HG03280 (cell line): ENCODE results near the gene BICD2.
A peak's percentile ranks its signal among the peaks of the same experiment; 100 is the strongest.
"Not testable (repeated sequence)": the region's sequence is repeated elsewhere in the genome, so short reads cannot be mapped to it uniquely, and the experiment has no call there.

Source experiments
- ATAC-seq: cut with Tn5 transposase; IDR thresholded peaks from one replicate; pipeline ENCODE4 v1.9.1; 2021; ENCODE audit warnings: mild to moderate bottlenecking, moderate library complexity; ENCODE audit not compliant: unreplicated experiment

The BICD2 gene

GRCh38 chr9:92764381-92764987, at the start of gene BICD2:
Gene BICD2, minus strand, starts transcription at chr9:92764833. Its CDS starts 89 bp downstream, at chr9:92764744.
- ATAC-seq, result peak; percentile 94

DNA sequence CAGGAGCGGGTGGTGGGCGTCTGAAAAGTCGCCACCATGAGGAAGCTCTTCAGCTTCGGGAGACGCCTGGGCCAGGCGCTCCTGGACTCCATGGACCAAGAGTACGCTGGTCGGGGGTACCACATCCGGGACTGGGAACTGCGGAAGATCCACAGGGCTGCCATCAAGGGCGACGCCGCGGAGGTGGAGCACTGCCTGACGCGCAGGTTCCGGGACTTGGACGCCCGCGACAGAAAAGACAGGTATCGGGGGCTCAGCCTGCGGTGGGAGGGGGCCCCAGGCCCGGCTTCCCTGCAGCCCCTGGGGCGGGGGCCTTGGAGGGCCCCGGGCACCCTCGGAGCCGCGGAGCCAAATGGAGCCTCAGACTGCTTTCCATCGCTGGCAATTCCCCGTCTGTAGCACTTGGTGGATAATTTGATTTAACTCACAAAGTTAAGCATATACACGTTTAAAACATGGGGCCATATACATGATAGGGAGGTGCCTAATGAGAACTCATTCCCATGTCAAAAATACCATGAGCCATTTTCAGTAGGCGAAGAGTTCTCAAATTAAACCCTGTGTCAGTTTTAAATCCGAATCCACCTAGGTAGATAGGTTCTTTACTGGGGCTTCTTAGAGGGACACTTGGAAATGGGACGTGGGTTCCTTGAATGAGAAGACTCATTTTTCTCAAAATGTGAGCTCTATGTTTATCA, 45.1 kb upstream of the BICD2 start:
- not testable (repeated sequence) for ATAC-seq

GRCh38 chr9:92808726-92809451, 44.3 kb upstream of the BICD2 start:
- peak; percentile 41 for ATAC-seq

DNA sequence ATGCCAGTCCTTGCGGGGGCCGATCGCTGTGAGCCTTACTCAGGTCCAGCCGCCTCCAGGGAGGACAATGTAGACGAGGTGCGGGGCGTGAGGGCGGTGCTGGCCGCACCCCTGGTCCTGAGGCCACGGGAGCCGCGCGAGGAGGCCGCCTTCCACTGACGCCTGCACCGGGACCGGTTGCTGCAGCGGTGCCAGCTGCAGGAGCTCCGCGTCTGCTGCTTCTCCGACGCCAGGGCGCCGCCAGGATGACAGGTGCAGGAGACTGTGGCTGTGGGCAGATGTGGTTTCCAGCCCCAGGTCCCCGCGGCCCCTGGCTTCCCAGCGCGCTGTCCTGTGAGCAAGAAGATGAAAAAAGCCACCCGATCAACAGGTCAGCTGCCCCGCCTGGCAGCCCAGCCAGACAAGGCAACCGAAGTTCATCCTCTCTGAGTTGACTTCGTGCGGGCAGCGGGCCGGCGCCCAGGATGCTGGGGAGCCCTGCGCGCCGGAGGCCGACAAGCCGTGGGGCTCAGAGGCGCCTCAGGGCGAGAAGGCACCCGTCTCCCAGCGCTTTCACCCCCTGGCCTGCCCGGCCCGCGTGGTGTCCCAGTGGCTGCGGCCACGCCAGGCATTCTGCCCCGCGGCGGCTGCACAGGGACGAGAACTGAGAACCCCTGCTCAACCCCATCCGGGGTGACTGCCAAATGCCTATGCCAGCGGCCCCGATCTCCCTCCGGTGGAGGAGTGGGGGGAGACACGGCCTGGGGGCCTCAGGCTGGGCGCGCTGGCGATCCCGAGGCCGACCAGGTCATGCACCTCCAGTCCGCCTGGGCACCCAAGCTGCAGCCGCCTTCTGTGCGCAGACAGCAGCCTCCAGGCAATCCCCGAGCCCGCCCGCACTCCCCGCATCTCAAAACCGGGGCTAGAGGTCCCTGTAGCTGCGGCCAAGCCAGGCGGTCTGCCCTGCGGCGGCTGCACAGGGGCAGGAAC, 43.4 kb upstream of the BICD2 start:
- ATAC-seq, result no peak

- ATAC-seq, result no peak
Observed at GRCh38 chr9:92807031-92807756, 42.6 kb upstream of the BICD2 start.

DNA sequence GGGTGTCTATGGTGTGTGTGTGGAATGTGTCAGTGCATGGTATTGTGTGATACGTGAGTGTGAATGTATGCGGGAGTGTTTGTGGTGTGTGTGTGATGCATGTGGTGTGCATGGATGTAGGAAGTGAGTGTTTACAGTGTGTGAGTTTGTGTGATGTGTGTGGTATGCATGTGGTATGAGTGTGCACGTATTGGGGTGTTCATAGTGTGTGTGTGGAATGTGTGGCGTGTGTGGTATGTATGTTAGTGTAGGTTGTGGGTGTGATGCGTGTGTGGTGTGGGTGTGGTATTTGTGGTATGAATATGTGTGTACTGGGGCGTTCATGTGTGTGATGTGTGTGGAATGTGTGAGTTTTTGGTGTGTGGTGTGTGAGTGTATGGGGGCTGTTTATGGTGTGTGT, 40.1 kb upstream of the BICD2 start:
- ATAC-seq, result no peak

- no peak for ATAC-seq
Observed at GRCh38 chr9:92798358-92798757, 33.7 kb upstream of the BICD2 start.

- not testable (repeated sequence) for ATAC-seq
Observed at GRCh38 chr9:92796337-92796804, 31.7 kb upstream of the BICD2 start.

- ATAC-seq, result no peak
Observed at GRCh38 chr9:92795598-92796336, 31.1 kb upstream of the BICD2 start.

DNA sequence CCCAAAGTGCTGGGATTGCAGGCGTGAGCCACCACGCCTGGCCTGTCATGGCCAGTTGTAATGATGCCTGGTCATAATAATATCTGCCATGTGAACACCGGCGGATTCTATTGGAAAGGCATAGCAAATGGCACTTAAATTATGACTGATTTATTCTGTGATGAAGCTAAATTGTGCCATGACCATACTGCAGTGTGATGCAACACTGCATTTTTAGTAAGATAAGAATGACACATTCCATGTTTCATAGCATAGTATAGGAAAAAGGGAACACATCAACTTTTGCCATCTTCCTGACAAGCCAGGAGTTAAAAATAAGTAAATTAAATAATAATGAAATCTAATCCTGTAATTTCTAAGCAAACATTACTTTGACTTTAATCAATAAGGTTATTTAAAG, 30.4 kb upstream of the BICD2 start:
- ATAC-seq, result no peak

DNA sequence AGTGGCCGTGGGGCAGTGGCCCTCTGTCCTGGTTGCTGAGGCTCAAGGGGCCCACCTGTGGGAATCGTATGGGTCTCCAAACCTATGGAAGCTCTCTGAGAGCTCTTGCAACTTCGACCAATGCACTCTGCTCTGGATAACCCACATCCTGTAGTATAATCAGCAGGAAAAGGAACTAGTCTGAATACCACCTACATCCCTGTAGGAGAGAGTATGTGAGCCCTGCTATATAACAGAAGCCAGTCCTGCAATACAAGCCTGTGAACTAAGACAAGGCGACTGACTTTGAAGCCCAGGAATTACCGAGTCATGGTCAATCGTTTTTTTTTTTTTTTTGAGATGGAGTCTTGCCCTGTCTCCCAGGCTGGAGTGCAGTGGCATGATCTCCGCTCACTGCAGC, 29.8 kb upstream of the BICD2 start:
- ATAC-seq, result no peak

DNA sequence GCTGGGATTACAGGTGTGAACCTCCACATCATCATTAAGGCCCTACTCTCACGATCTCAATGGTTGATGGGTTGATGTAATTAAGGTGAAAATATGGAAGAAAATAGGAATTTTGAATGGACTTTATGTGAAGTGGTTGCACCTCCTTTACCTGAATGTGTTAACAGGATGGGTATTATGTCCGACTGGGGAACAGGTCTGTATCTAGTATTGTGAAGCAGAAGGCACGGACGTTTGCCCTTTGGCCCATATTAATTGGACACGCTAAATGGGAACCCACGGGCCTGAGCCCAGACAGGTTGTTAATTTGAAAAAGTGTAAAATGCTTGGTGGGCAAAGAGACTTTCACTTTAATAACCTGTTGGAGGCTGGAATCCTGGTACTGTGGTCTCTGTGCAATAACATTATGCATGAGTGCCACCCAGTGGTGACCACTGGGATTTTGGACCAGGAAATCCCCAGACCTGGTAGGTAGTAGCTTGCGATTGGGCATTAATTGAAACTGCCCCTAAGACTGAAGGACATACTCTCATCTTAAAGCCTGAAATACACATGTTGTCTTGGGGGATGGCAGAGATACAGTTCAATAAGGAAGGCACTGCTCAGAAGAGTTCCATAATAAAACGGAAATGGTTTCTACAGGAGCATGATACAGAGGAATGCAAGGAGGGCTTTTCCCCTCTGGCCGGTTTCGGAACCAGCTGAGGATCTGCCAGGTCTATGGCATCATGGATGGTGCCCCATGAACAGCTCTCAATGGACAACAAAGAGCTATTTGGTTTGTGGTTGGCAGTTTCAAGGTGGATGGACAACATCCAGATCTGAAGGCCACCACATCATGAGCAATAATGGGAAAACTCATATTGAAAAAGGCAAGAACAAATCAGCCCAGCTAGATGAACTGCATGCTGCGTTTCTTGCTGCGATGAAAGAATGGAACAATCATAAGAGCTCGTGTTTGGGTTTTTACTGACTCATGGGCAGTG, 26.2 kb upstream of the BICD2 start:
- ATAC-seq, result peak; percentile 68

DNA sequence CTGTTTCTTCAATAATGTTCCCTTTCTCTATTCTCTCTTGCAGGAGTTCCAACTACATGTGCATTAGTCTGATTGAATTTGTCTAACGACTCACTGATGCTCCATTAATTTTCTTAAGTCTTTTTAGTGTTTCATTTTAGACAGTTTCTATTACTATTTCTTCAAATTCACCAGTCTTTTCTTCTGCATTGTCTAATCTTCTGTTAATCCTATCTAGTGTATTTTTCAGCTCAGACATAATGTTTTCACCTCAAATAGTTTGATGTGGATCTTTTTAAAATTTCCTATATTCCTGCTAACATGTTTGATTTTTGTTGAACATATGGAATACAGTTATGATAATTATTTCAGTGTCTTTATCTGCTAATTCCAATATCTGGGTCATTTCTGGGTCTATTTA, 21.7 kb upstream of the BICD2 start:
- no peak for ATAC-seq

DNA sequence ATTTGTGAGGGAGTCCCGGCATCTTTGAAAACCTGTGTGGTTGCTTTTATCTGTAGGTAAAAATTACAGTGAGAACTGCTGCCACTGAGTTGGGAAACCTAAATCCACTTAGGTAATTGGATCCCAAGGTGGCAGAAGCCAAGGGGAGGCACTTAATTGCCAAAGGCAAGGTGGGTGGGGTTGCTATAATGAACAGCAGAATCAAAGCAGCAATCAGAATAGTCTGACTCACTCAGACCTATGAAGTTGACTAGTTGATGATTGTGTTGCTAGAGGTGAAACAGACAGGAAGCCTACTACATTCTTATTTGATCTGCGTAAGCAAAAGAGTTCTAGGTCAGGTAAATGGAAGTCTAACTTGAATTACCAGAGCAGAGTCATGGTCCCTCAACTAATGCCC, 17.3 kb upstream of the BICD2 start:
- no peak for ATAC-seq

DNA sequence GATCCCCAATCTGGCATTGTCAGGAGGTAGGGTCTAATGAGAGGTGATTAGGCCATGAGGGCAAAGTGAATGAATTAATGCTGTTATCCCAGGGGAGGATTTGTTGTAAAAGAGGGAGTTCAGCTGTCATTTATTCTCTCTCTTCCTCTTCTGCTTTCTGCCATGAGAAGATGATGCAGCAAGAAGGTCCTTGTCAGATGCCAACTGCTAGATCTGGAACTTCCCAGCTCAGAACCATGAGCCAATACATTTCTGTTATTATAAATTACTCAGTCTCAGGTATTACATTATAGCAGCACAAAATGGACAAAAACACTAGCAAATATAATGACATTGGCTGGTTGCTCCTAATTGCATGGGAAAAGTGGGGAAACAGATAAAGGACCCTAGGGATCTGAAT, 15.6 kb upstream of the BICD2 start:
- no peak for ATAC-seq

GRCh38 chr9:92775466-92775865, 10.8 kb upstream of the BICD2 start:
- no peak for ATAC-seq

DNA sequence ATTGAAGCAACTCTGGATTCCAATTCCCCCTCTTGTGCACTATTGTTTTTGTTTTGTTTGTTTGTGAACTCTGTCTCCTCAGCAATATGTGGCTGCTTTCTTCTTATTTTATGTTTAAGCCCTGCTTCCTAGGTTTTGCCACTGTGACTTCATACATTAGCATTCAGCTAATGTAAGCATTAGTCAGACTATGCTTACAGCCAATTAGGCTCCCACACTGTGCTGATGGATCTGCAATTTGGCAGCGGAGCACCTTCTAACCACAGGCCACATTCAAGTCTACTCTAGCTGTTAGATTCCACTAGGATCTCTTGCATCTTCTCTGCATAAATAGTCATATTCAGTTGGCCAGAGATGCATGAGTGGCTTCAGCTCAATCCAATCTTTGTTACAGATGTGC, 9.6 kb upstream of the BICD2 start:
- no peak for ATAC-seq

- no peak for ATAC-seq
Observed at GRCh38 chr9:92773810-92774209, 9.2 kb upstream of the BICD2 start.
